GM18502 (cell line): ENCODE measurements around the gene TOMT.

Source experiments
- ATAC-seq: cut with Tn5 transposase; IDR thresholded peaks from one replicate; pipeline ENCODE4 v1.9.1; 2021; ENCODE audit warnings: mild to moderate bottlenecking; ENCODE audit not compliant: unreplicated experiment, poor library complexity

TOMT gene

GRCh38 chr11:72105888-72106287 lies at the start of gene TOMT:
Gene TOMT, plus strand, starts transcription at chr11:72105924. Its CDS starts 28 bp downstream, at chr11:72105952.
- ATAC-seq, result no peak

- ATAC-seq, result no peak
Measured at GRCh38 chr11:72058416-72059034, 47.2 kb upstream of the TOMT start.

GRCh38 chr11:72061739-72062396 lies 43.9 kb upstream of the TOMT start:
- ATAC-seq, result no peak

- no peak for ATAC-seq
Measured at GRCh38 chr11:72066855-72067254, 38.9 kb upstream of the TOMT start.

GRCh38 chr11:72067266-72067665 lies 38.5 kb upstream of the TOMT start:
- ATAC-seq, result no peak

GRCh38 chr11:72067676-72068075 lies 38.0 kb upstream of the TOMT start:
- ATAC-seq, result no peak

- ATAC-seq, result no peak
Measured at GRCh38 chr11:72069200-72069599, 36.5 kb upstream of the TOMT start.

GRCh38 chr11:72069787-72070251 lies 35.9 kb upstream of the TOMT start:
- ATAC-seq, result no peak

- ATAC-seq, result no peak
Measured at GRCh38 chr11:72070491-72070890, 35.2 kb upstream of the TOMT start.

GRCh38 chr11:72072348-72072747 lies 33.4 kb upstream of the TOMT start:
- no peak for ATAC-seq

GRCh38 chr11:72075109-72075508 lies 30.6 kb upstream of the TOMT start:
- ATAC-seq, result no peak

GRCh38 chr11:72075756-72076155 lies 30.0 kb upstream of the TOMT start:
- ATAC-seq, result no peak

- ATAC-seq, result no peak
Measured at GRCh38 chr11:72078477-72078876, 27.2 kb upstream of the TOMT start.

- ATAC-seq, result no peak
Measured at GRCh38 chr11:72079819-72080325, 25.9 kb upstream of the TOMT start.

GRCh38 chr11:72080326-72081183 lies 25.2 kb upstream of the TOMT start, which contains the start of the genes LRRC51 and NUMA1:
Gene LRRC51, plus strand, starts transcription at chr11:72080850. Its CDS starts 8,234 bp downstream, at chr11:72089084.
Gene NUMA1, minus strand, starts transcription at chr11:72080542. Its CDS starts 44,599 bp downstream, at chr11:72035943.
- peak; percentile 92 for ATAC-seq

GRCh38 chr11:72081184-72081644 lies 24.5 kb upstream of the TOMT start:
- no peak for ATAC-seq

GRCh38 chr11:72081821-72082453 lies 23.8 kb upstream of the TOMT start:
- no peak for ATAC-seq

GRCh38 chr11:72083414-72083813 lies 22.3 kb upstream of the TOMT start:
- ATAC-seq, result no peak

GRCh38 chr11:72084076-72084475 lies 21.6 kb upstream of the TOMT start:
- ATAC-seq, result no peak

GRCh38 chr11:72084965-72085364 lies 20.8 kb upstream of the TOMT start:
- ATAC-seq, result no peak
